Esophagus muscularis mucosa (tissue), 3 donors: ENCODE results near the gene WNT7B.

ENCODE experiments used
- CTCF ChIP-seq, 3 experiments: fragments of 200-600 bp in 2 of 3; fragments of 450-650 bp in 1 of 3; sonication (generic) in 2 of 3; IDR thresholded peaks; one replicate each; pipeline ENCODE4 v1.5.1; 2017 to 2019; ENCODE audit warnings: antibody characterized with exemption in 3 of 3, mild to moderate bottlenecking in 2 of 3, moderate library complexity in 1 of 3
- POLR2A ChIP-seq: fragments of 450-650 bp; IDR thresholded peaks from one replicate; pipeline ENCODE4 v1.6.1; 2017; ENCODE audit warnings: antibody characterized with exemption, moderate library complexity, mild to moderate bottlenecking, low read depth
- POLR2AphosphoS5 ChIP-seq, 2 donors: sonication (generic); formaldehyde crosslinking; IDR thresholded peaks; one replicate each; pipeline ENCODE4 v1.6.1; 2017; ENCODE audit warnings: antibody characterized with exemption in 2 of 2

GRCh38 chr22:45980761-45981160 is 3.8 kb upstream of the WNT7B start:
- TF ChIP-seq CTCF (IDR thresholded peaks at IDR 0.05) (no peak), POLR2A (no peak), POLR2AphosphoS5 (IDR thresholded peaks at IDR 0.05) (no peak)
